C4-2B (cell line): ENCODE data around the gene KIAA1755.

Experiments
- ZFX ChIP-seq: fragments of 450-650 bp; IDR thresholded peaks from 2 replicates; pipeline ENCODE4 v1.6.1; 2017
- TF ChIP-seq, protein P1 (sequence below): fragments of 450-650 bp; conservative IDR thresholded peaks from 2 replicates; pipeline ENCODE4 v1.5.1; 2017; ENCODE audit warnings: mild to moderate bottlenecking

- TF ChIP-seq, protein P1, sequence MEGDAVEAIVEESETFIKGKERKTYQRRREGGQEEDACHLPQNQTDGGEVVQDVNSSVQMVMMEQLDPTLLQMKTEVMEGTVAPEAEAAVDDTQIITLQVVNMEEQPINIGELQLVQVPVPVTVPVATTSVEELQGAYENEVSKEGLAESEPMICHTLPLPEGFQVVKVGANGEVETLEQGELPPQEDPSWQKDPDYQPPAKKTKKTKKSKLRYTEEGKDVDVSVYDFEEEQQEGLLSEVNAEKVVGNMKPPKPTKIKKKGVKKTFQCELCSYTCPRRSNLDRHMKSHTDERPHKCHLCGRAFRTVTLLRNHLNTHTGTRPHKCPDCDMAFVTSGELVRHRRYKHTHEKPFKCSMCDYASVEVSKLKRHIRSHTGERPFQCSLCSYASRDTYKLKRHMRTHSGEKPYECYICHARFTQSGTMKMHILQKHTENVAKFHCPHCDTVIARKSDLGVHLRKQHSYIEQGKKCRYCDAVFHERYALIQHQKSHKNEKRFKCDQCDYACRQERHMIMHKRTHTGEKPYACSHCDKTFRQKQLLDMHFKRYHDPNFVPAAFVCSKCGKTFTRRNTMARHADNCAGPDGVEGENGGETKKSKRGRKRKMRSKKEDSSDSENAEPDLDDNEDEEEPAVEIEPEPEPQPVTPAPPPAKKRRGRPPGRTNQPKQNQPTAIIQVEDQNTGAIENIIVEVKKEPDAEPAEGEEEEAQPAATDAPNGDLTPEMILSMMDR, result no peak
- TF ChIP-seq ZFX, result no peak
Observed at GRCh38 chr20:38171675-38172043, 88.9 kb downstream of the KIAA1755 start.
